Activated CD8-positive, alpha-beta memory T cell treated with anti-CD3 and anti-CD28 coated beads, Interleukin-2, amount 50 U/mL, for 24 hours (primary cell): ENCODE data around the gene CXCR4.
"Not testable (repeated sequence)": the region's sequence is repeated elsewhere in the genome, so short reads cannot be mapped to it uniquely, and the experiment has no call there.

Experiments used
- DNase-seq: peaks from one replicate; pipeline ENCODE4 v3.0.0-alpha.2; 2020; ENCODE audit errors: extremely low read depth

Gene CXCR4

GRCh38 chr2:136077107-136077506 lies 40.8 kb downstream of the CXCR4 start:
- DNase-seq = no peak

GRCh38 chr2:136075476-136075875 lies 42.5 kb downstream of the CXCR4 start:
- no peak for DNase-seq

GRCh38 chr2:136072621-136073020 lies 45.3 kb downstream of the CXCR4 start:
- no peak for DNase-seq

- not testable (repeated sequence) for DNase-seq
Measured at GRCh38 chr2:136071887-136072286, 46.1 kb downstream of the CXCR4 start.

- DNase-seq = no peak
Measured at GRCh38 chr2:136070913-136071312, 47.0 kb downstream of the CXCR4 start.

GRCh38 chr2:136069773-136070172 lies 48.2 kb downstream of the CXCR4 start:
- no peak for DNase-seq

GRCh38 chr2:136068581-136069227 lies 49.2 kb downstream of the CXCR4 start:
- DNase-seq = no peak

- no peak for DNase-seq
Measured at GRCh38 chr2:136067897-136068580, 49.9 kb downstream of the CXCR4 start.

GRCh38 chr2:136067459-136067858 lies 50.5 kb downstream of the CXCR4 start:
- DNase-seq = no peak

- DNase-seq = no peak
Measured at GRCh38 chr2:136065907-136066306, 52.0 kb downstream of the CXCR4 start.

GRCh38 chr2:136065384-136065783 lies 52.6 kb downstream of the CXCR4 start:
- no peak for DNase-seq
